Gastroesophageal sphincter (tissue), 3 donors: Measurements from ENCODE around the gene NGDN.

Experiments used
- EP300 ChIP-seq: sonication (generic); formaldehyde crosslinking; IDR thresholded peaks from one replicate; pipeline ENCODE4 v1.6.1; 2017; ENCODE audit warnings: antibody characterized with exemption, mild to moderate bottlenecking
- POLR2A ChIP-seq, 2 donors: fragments of 450-650 bp; IDR thresholded peaks; one replicate each; pipeline ENCODE4 v1.6.1; 2017; ENCODE audit warnings: antibody characterized with exemption in 2 of 2, mild to moderate bottlenecking in 2 of 2, moderate library complexity in 1 of 2
- POLR2AphosphoS5 ChIP-seq: sonication (generic); formaldehyde crosslinking; IDR thresholded peaks from one replicate; pipeline ENCODE4 v1.6.1; 2017; ENCODE audit warnings: antibody characterized with exemption
- TF ChIP-seq, protein P1 (sequence below), 4 experiments: fragments of 200-600 bp in 2 of 4; fragments of 450-650 bp in 2 of 4; sonication (generic) in 1 of 4; IDR thresholded peaks; one replicate each; pipeline ENCODE4 v1.5.1; 2017 to 2019; ENCODE audit warnings: antibody characterized with exemption in 4 of 4, mild to moderate bottlenecking in 2 of 4, moderate library complexity in 2 of 4

DNA sequence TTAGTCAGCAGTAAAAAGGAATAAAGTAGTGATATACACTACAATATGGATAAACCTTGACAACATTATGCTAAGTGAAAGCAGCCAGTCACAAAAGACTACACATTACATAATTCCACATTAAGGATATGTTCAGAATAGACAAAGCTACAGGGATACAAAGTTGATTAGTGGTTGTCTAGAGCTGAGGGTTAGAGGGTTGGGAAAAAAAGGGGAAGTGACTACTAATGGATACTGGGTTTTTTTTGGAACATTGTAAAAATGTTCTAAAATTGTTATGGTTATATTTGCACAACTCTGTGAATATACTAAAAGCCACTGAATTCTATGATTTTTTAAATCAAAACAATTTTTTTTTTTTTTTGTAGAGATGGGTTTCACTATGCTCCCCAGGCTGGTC, 4.8 kb upstream of the NGDN start:
- TF ChIP-seq, protein P1, sequence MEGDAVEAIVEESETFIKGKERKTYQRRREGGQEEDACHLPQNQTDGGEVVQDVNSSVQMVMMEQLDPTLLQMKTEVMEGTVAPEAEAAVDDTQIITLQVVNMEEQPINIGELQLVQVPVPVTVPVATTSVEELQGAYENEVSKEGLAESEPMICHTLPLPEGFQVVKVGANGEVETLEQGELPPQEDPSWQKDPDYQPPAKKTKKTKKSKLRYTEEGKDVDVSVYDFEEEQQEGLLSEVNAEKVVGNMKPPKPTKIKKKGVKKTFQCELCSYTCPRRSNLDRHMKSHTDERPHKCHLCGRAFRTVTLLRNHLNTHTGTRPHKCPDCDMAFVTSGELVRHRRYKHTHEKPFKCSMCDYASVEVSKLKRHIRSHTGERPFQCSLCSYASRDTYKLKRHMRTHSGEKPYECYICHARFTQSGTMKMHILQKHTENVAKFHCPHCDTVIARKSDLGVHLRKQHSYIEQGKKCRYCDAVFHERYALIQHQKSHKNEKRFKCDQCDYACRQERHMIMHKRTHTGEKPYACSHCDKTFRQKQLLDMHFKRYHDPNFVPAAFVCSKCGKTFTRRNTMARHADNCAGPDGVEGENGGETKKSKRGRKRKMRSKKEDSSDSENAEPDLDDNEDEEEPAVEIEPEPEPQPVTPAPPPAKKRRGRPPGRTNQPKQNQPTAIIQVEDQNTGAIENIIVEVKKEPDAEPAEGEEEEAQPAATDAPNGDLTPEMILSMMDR (IDR thresholded peaks at IDR 0.05): no peak
- TF ChIP-seq POLR2A (IDR thresholded peaks at IDR 0.05) (no peak), POLR2AphosphoS5 (no peak), EP300 (no peak)
